GM12878 (cell line): ENCODE results near the gene PTPRU.

Experiments
- BCL11A ChIP-seq: IDR thresholded peaks from 2 replicates; pipeline ENCODE4 v1.6.1; 2011; ENCODE audit warnings: low read depth, low read length
- CBX5 ChIP-seq: sonication (generic); IDR thresholded peaks from 2 replicates; pipeline ENCODE4 v1.6.1; 2016; ENCODE audit warnings: low read depth, moderate library complexity, mild to moderate bottlenecking, inconsistent platforms
- EP300 ChIP-seq, 2 experiments: fragments of 150-350 bp in 1 of 2; IDR thresholded peaks; 2 replicates each; pipeline ENCODE4 v1.6.1; 2011 to 2012; ENCODE audit warnings: low read depth in 2 of 2, low read length in 2 of 2, borderline replicate concordance in 1 of 2, improper control_type of control experiment in 1 of 2, inconsistent platforms in 1 of 2; ENCODE audit not compliant: control insufficient read depth in 1 of 2
- ETV6 ChIP-seq, 2 experiments: fragments of 450-650 bp in 1 of 2; IDR thresholded peaks in 1 of 2; conservative IDR thresholded peaks in 1 of 2; 2 replicates each; pipeline ENCODE4 v1.6.1; 2014; ENCODE audit warnings: antibody characterized with exemption in 1 of 2, borderline replicate concordance in 1 of 2, low read depth in 1 of 2, mild to moderate bottlenecking in 1 of 2, moderate library complexity in 1 of 2
- FOXK2 ChIP-seq: fragments of 450-650 bp; IDR thresholded peaks from 2 replicates; pipeline ENCODE4 v1.6.1; 2017; ENCODE audit warnings: mild to moderate bottlenecking, moderate library complexity
- GABPA ChIP-seq: IDR thresholded peaks from 2 replicates; pipeline ENCODE4 v1.6.1; 2014; ENCODE audit warnings: antibody characterized with exemption, low read depth, mild to moderate bottlenecking, inconsistent platforms
- POLR2AphosphoS5 ChIP-seq: IDR thresholded peaks from 2 replicates; pipeline ENCODE4 v1.6.1; 2011; ENCODE audit warnings: mild to moderate bottlenecking, low read length, inconsistent platforms
- REST ChIP-seq: IDR thresholded peaks from 2 replicates; pipeline ENCODE4 v1.6.1; 2012; ENCODE audit warnings: mild to moderate bottlenecking, low read depth, low read length
- TCF12 ChIP-seq: IDR thresholded peaks from 2 replicates; pipeline ENCODE4 v1.6.1; 2011; ENCODE audit warnings: low read depth, mild to moderate bottlenecking, low read length
- TF ChIP-seq, protein P1 (sequence below), 3 experiments: IDR thresholded peaks in 2 of 3; conservative IDR thresholded peaks in 1 of 3; 2 replicates each; pipeline ENCODE4 v1.5.1; 2011; ENCODE audit warnings: low read depth in 3 of 3, low read length in 3 of 3, mild to moderate bottlenecking in 3 of 3, control low read depth in 2 of 3, moderate library complexity in 2 of 3, inconsistent platforms in 1 of 3, mixed read lengths in 1 of 3; ENCODE audit not compliant: control insufficient read depth in 2 of 3, insufficient read depth in 1 of 3; ENCODE audit errors: extremely low read depth in 1 of 3

- TF ChIP-seq TCF12 (no peak), BCL11A (no peak), CBX5 (no peak), EP300 (IDR thresholded peaks at IDR 0.05; ENCODE audit: borderline replicate concordance in 1 of 2, control insufficient read depth in 1 of 2, low read depth in 2 of 2, low read length in 2 of 2) (no peak), REST (no peak), FOXK2 (no peak), ETV6 (conservative IDR thresholded peaks at IDR 0.05 in 1 of 2, IDR thresholded peaks at IDR 0.05 in 1 of 2; ENCODE audit: borderline replicate concordance in 1 of 2, low read depth in 1 of 2) (no peak), POLR2AphosphoS5 (no peak), GABPA (no peak)
- TF ChIP-seq, protein P1, sequence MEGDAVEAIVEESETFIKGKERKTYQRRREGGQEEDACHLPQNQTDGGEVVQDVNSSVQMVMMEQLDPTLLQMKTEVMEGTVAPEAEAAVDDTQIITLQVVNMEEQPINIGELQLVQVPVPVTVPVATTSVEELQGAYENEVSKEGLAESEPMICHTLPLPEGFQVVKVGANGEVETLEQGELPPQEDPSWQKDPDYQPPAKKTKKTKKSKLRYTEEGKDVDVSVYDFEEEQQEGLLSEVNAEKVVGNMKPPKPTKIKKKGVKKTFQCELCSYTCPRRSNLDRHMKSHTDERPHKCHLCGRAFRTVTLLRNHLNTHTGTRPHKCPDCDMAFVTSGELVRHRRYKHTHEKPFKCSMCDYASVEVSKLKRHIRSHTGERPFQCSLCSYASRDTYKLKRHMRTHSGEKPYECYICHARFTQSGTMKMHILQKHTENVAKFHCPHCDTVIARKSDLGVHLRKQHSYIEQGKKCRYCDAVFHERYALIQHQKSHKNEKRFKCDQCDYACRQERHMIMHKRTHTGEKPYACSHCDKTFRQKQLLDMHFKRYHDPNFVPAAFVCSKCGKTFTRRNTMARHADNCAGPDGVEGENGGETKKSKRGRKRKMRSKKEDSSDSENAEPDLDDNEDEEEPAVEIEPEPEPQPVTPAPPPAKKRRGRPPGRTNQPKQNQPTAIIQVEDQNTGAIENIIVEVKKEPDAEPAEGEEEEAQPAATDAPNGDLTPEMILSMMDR (IDR thresholded peaks at IDR 0.05 in 2 of 3, conservative IDR thresholded peaks at IDR 0.05 in 1 of 3; ENCODE audit: control insufficient read depth in 2 of 3, extremely low read depth in 1 of 3, insufficient read depth in 1 of 3, low read depth in 3 of 3, low read length in 3 of 3): no peak
Observed at GRCh38 chr1:29221296-29221695, 15.0 kb upstream of the PTPRU start.
